Fibroblast of pulmonary artery (primary cell): ENCODE data around the gene PAFAH1B2.

Experiments
- DNase-seq: peaks from one replicate; pipeline ENCODE4 v3.0.0-alpha.2; 2010; ENCODE audit warnings: low read depth
- H3K4me3 ChIP-seq: replicated peaks from 2 replicates; pipeline ENCODE4 v1.5.1; 2011; ENCODE audit warnings: low read depth, mild to moderate bottlenecking, control low read depth, low read length, moderate library complexity
- CTCF ChIP-seq: IDR thresholded peaks from 2 replicates; pipeline ENCODE4 v1.5.1; 2011; ENCODE audit warnings: mild to moderate bottlenecking, control low read depth, low read length, inconsistent platforms; ENCODE audit errors: missing control alignments

PAFAH1B2 gene

GRCh38 chr11:117189191-117189940, 45.3 kb downstream of the PAFAH1B2 start:
- TF ChIP-seq CTCF, result no peak
- H3K4me3 ChIP-seq, result no peak overlapping the region
- no peak for DNase-seq

GRCh38 chr11:117189941-117190544, 46.0 kb downstream of the PAFAH1B2 start:
- no peak for TF ChIP-seq CTCF
- H3K4me3 ChIP-seq, result no peak overlapping the region
- no peak for DNase-seq

GRCh38 chr11:117191680-117192400, 47.8 kb downstream of the PAFAH1B2 start:
- no peak for TF ChIP-seq CTCF
- no peak overlapping the region for H3K4me3 ChIP-seq
- no peak for DNase-seq

GRCh38 chr11:117192401-117192875, 48.4 kb downstream of the PAFAH1B2 start:
- no peak overlapping the region for H3K4me3 ChIP-seq
- no peak for TF ChIP-seq CTCF
- no peak for DNase-seq

- no peak overlapping the region for H3K4me3 ChIP-seq
- no peak for DNase-seq
- TF ChIP-seq CTCF, result no peak
These were observed 49.3 kb downstream of the PAFAH1B2 start for GRCh38 chr11:117193130-117194020.

- no peak overlapping the region for H3K4me3 ChIP-seq
These were observed 50.2 kb downstream of the PAFAH1B2 start for GRCh38 chr11:117194267-117194666.

More at GRCh38 chr11:117194267-117194666, 50.2 kb downstream of the PAFAH1B2 start:
- no peak for TF ChIP-seq CTCF
- no peak for DNase-seq
